IPS DF 19.7 (cell line): ENCODE measurements around the gene APBB2.
"Not testable (repeated sequence)": the region's sequence is repeated elsewhere in the genome, so short reads cannot be mapped to it uniquely, and the experiment has no call there.

Experiments
- DNase-seq: peaks from one replicate; pipeline ENCODE4 v3.0.0-alpha.2; 2013; ENCODE audit warnings: low read depth, low spot score

The APBB2 gene

GRCh38 chr4:41061482-41062185, 152.7 kb downstream of the APBB2 start:
- no peak for DNase-seq

DNA sequence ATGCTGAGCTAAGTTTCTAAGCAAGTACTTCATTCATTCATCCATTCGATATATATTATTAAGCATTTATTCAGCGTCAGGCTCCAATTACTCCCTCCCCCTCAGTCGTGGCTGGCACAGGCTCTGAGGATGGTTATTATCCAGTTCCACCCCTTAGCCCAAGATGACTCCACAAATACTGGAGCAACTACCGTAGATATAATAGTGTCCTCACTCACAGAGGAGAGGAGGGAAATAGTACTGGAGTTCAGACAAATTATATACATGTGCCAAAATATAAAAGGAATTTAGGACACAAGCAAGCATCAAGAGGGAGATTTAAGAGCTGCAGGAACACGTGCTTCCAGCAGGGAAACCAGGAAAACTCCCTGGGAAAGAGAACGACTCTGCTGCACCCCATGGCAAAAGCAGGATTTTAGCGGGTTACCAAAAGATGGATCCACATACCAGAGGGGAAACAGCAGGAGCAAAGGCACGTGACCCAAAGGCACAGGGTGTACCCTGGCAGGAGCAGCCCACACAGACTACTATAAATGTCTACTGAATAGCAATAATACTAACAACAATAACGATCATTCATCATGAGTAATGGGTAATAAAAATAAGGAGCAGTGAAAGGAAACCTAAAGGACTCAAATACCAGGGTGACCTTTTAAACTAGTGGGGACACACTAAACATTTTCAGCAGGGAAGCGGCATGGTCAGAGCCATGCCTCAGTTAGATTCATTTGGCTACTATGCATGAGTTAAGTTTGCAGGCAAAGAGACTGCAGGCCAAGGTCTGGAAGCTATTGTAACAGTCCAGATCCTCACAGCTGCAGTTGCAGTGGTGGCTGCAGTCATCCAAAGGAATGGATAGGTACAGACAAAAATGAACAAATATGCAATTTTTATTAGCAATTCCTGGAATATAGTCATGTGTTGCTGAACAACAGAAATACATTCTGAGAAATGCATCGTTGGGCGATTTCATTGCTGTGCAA, 153.7 kb downstream of the APBB2 start:
- no peak for DNase-seq

- not testable (repeated sequence) for DNase-seq
Measured at GRCh38 chr4:41059411-41059810, 154.9 kb downstream of the APBB2 start.

- no peak for DNase-seq
Measured at GRCh38 chr4:41058426-41058825, 155.9 kb downstream of the APBB2 start.

- DNase-seq, result no peak
Measured at GRCh38 chr4:41057467-41057866, 156.9 kb downstream of the APBB2 start.

- DNase-seq, result no peak
Measured at GRCh38 chr4:41052287-41052686, 162.1 kb downstream of the APBB2 start.

GRCh38 chr4:41050880-41051775, 163.2 kb downstream of the APBB2 start:
- DNase-seq, result no peak

DNA sequence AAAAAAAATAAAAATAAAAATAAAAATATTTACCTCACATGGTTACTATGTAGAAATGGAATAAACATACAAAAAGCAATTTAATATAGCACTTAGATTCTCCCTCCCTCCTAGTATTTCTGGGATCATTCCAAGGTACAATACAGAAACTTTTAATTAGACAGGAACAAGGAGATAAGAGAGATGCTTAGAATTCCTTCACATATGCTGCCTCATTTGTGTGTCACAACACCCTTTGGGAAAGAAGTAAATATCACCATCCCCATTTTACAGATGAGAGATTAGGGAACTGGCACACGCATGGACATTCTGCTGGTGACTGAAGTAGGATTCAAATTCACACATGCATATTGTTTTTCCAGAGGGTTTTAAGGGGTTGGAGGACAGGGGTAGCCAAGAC, 164.2 kb downstream of the APBB2 start:
- DNase-seq, result no peak

GRCh38 chr4:41049176-41049575, 165.2 kb downstream of the APBB2 start:
- not testable (repeated sequence) for DNase-seq

GRCh38 chr4:41044791-41045190, 169.6 kb downstream of the APBB2 start:
- DNase-seq, result no peak

DNA sequence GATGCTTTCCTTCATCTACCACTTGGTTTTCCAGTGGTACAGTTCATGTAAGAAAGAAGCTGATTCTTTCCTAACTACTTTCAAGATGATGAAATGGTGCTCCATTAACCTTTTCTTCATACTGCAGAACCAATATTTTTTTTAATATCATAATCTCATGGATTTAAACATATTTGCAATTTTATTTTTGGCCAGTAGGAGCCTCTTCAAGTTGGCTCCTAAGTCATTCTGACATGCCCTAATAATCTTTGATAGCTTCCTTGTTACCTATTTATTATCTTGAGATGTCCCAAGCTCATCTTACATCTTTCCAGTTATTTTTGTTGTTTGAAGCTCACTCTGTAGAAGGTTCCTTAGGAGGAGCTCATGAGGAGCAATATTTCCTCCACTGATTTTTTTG, 170.2 kb downstream of the APBB2 start:
- no peak for DNase-seq

DNA sequence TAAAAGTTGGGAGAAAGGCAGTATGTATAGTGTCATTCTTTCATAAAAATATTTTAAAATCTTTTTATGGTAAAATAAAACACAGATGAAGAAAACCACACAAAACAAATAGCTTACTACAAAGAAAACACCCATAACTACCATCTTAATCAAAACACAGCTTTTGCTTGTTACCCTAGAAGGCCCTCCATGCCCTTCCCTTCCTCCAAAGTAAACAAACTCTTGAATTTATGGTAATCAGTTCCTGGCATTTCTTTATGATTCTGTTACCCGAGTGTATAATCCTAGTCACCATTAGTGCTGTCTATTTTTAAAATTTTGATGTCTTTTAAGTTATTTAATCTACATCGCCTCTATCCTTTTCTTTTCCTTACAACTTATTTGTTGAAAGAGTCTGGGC, 170.9 kb downstream of the APBB2 start:
- no peak for DNase-seq

DNA sequence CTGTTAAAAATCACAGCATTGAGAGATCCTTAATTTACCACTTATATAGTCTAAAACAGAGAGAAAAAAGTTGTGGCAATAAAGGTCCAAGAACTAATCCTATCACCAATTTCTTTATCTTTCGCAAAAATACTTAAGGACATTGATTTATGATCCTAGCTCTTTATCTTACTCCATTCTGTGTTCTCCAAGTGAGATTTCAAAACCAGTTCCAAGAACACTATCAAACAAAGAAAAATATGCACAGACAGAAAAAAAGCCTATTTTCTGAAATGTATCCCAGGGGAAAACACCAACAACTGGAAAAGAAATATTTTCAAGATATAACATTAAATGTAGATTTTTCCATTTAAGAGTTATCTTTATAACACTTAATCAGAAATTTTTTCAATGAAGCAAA, 172.8 kb downstream of the APBB2 start:
- no peak for DNase-seq

GRCh38 chr4:41039317-41039716, 175.0 kb downstream of the APBB2 start:
- DNase-seq, result no peak

- no peak for DNase-seq
Measured at GRCh38 chr4:41038304-41038703, 176.0 kb downstream of the APBB2 start.

GRCh38 chr4:41029098-41029497, 185.2 kb downstream of the APBB2 start:
- DNase-seq, result no peak

DNA sequence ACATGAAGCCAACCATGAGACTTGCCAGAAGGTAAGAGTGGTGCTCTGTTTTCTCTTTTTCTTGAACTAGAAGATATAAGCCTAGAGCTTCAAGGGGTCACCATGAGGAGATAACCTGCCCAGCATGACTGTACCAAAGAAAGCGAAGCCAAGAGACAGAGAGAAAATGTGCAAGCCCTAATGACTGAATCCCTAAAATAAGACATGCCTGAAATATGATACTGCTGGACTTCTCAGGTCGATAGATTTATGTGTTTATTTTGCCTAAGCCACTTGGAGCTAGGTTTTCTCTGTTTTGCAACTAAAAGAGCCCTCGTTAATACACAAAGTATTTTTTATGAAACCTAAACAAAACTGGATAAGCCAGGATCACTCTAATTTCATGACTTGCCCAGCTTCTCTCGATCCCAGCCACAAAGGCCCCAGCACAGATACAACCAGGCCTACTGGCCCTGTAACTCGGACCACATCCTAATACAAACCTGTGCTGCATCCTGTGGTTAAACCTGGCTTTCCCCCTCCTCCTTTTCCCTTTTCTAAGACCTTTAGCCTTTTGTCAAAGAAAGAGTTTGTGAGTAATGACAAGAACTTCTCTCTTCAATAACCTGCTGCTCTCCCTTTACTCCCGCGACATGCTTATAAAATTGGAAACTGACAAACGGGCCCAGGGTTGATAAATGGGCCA, 185.8 kb downstream of the APBB2 start:
- DNase-seq, result no peak

DNA sequence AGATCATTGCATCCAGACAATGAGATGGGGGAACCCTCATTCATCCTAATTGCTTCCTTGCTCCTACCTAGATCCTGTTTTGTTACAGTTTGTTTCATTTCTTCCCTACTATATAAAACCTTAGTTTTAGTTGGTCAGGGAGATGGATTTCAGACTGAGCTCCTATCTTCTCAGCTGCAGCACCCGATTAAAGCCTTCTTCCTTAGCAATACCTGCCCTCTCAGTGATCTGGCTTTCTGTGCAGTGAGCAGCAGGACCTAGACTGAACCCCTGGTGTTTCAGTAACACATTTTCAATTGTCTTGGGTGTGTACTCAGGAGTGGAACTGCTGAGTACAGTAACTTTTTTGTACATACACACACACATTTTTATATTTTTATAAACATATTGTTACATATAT, 187.4 kb downstream of the APBB2 start:
- DNase-seq, result no peak

DNA sequence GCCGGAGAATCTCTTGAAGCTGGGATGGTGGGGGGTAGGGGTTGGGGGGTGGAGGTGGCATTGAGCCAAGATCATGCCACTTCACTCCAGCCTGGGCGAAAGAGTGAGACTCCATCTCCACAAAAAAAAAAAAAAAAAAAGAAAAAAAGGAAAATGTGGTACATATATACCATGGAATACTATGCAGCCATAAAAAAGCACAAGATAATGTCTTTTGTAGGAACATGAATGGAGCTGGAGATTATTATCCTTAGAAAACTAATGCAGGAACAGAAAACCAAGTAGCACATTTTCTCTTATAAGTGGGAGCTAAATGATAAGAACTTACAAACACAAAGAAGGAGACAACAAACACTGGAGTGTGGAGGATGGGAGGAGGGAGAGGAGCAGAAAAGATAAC, 188.5 kb downstream of the APBB2 start:
- DNase-seq, result no peak

GRCh38 chr4:41024556-41025491, 189.5 kb downstream of the APBB2 start:
- peak; percentile 7 for DNase-seq
